Measurements from ENCODE around the gene IRF9.
A peak's percentile ranks its signal among the peaks of the same experiment; 100 is the strongest.

Gene IRF9

DNA sequence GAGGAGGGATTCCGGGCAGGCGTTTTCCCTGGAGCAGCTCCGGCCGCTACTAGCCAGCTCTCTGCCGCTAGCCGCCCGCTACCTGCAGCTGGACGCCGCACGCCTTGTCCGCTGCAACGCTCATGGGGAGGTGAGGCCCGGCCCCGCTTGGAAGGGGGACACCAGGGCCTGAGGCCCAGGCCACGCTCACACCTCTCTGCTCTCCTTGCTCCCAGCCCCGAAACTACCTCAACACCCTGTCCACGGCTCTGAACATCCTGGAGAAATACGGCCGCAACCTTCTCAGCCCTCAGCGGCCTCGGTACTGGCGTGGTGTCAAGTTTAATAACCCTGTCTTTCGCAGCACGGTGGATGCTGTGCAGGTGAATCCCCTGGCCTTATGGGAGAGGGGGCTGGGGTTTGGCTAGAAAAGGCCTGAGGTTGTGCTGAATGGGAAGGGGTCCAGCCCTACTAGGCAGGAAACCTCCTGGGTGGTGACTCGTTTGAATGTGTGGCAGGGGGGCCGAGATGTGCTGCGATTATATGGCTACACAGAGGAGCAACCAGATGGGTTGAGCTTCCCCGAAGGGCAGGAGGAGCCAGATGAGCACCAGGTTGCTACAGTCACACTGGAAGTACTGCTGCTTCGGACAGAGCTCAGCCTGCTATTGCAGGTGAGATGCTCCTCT, 13.2 kb upstream of the IRF9 start:
- DNase-seq (ENCODE audit: low read depth in 2 of 2), result no peak

GRCh38 chr14:24149302-24149969, 11.6 kb upstream of the IRF9 start:
- no peak for DNase-seq (ENCODE audit: low read depth in 2 of 2)

- no peak for DNase-seq (ENCODE audit: low read depth in 2 of 2)
Observed at GRCh38 chr14:24150061-24150460, 11.0 kb upstream of the IRF9 start.

DNA sequence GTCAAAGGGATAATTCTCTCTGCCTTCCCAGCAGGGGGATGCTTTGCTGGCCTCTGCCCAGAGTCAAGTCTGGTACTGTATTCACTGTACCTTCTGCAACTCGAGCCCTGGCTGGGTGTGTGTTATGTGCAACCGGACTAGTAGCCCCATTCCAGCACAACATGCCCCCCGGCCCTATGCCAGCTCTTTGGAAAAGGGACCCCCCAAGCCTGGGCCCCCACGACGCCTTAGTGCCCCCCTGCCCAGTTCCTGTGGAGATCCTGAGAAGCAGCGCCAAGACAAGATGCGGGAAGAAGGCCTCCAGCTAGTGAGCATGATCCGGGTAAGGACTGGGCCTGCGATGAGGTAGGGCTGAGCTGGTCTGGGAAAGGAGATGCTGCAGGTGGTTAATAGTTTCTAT, 10.5 kb upstream of the IRF9 start:
- no peak for DNase-seq (ENCODE audit: low read depth in 2 of 2)

DNA sequence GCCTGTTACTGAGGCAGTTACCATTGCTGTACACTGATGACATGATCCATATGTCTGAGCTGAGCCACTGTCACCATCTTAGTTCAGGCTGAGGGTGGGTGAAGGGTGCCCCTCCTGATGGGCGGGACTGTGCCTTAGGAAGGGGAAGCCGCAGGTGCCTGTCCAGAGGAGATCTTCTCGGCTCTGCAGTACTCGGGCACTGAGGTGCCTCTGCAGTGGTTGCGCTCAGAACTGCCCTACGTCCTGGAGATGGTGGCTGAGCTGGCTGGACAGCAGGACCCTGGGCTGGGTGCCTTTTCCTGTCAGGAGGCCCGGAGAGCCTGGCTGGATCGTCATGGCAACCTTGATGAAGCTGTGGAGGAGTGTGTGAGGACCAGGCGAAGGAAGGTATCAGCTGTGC, 10.1 kb upstream of the IRF9 start:
- no peak for DNase-seq (ENCODE audit: low read depth in 2 of 2)

- no peak for DNase-seq (ENCODE audit: low read depth in 2 of 2)
Observed at GRCh38 chr14:24151404-24152080, 9.5 kb upstream of the IRF9 start.

- no peak for DNase-seq (ENCODE audit: low read depth in 2 of 2)
Observed at GRCh38 chr14:24155100-24155499, 6.0 kb upstream of the IRF9 start.

DNA sequence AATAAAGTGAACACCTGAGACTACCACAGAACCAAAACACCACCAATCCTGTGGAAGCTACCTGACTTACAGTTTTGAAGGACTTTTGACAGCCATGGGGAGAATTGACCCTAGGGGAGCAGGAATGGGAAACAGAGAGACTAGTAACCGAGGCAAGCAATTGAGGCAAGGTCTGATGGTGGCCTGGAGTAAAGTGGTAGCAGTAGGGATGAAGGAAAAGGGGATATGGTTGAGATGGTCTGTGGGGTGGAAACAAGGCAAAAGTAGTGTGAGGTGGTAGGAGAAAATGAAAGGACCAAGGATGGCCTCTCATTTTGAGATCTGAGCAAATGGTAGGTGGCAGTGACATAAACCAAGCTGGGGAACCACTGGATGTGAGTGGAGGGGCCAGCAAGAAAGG, 4.2 kb upstream of the IRF9 start:
- no peak for DNase-seq (ENCODE audit: low read depth in 2 of 2)

GRCh38 chr14:24157331-24157730, 3.7 kb upstream of the IRF9 start:
- no peak for DNase-seq (ENCODE audit: low read depth in 2 of 2)

DNA sequence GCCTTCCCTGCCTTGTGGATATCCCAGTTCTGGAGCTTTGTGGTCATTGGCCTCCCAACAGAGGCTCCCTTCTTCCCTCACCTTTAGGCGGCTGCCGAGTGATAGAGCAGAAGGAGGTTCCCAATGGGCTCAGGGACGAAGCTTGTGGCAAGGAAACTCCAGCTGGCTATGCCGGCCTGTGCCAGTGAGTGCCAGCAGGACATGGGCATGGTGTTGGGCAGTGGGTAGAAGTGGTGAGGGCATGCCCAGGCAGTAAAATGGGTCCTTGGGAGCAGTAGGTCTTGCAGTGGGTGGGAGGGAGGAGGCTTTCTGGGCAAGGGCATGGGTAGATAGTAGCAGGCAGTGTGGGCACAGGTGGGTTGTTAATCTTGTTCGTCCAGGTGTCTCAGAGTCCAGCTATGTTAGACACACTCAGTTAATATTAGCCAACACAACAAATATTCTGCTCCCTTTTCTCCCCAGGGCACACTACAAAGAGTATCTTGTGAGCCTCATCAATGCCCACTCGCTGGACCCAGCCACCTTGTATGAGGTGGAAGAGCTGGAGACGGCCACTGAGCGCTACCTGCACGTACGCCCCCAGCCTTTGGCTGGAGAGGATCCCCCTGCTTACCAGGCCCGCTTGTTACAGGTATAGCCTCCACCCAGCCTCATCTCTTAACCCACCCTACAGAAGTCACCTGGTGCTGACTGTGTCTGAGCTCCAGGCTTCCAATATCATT, 1.1 kb upstream of the IRF9 start:
- DNase-seq (ENCODE audit: low read depth in 2 of 2), result no peak

DNA sequence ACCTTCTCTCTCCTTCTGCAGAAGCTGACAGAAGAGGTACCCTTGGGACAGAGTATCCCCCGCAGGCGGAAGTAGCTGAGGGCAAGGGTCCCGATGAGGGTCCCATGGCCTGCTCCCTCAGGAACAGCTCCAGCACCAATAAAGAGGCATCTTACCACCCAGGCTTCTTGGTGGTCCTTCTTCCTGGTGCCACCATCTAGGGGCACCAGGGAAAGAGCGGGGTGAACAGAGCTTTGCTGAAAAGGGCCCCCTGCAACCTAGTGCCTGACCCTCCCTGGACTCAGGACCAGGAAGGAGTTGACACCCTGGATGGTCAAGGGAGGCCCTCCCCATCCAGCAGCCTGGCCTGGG, 591 bp upstream of the IRF9 start:
- no peak for DNase-seq (ENCODE audit: low read depth in 2 of 2)

GRCh38 chr14:24162093-24162492, 1.0 kb downstream of the IRF9 start:
- no peak for DNase-seq (ENCODE audit: low read depth in 2 of 2)

DNA sequence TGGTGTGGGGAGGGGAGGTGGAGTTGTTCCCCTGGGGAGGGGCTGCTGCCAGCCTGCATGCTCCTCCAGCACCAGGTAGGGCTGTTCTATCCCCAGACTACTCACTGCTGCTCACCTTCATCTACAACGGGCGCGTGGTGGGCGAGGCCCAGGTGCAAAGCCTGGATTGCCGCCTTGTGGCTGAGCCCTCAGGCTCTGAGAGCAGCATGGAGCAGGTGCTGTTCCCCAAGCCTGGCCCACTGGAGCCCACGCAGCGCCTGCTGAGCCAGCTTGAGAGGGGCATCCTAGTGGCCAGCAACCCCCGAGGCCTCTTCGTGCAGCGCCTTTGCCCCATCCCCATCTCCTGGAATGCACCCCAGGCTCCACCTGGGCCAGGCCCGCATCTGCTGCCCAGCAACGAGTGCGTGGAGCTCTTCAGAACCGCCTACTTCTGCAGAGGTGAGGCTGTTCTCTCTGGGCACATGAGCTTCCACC, 3.5 kb downstream of the IRF9 start:
- no peak for DNase-seq (ENCODE audit: low read depth in 2 of 2)

DNA sequence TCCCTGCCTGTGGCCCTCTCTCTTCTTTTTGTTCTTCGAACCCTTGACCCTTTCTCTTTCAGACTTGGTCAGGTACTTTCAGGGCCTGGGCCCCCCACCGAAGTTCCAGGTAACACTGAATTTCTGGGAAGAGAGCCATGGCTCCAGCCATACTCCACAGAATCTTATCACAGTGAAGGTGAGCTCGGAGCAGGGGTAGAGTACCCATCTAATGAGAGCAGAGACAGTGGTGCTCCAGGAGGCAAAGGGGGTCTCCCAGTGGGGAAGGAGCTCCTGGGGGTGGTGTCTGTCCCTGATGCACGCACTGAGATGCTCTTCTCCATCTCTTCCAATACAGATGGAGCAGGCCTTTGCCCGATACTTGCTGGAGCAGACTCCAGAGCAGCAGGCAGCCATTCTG, 4.7 kb downstream of the IRF9 start:
- DNase-seq (ENCODE audit: low read depth in 2 of 2), result no peak

GRCh38 chr14:24167469-24168114, 6.5 kb downstream of the IRF9 start:
- DNase-seq (ENCODE audit: low read depth in 2 of 2), result no peak

- DNase-seq (ENCODE audit: low read depth in 2 of 2), result peak; percentile 70 to 73
Observed at GRCh38 chr14:24171422-24172260, 10.6 kb downstream of the IRF9 start, which contains the start of gene REC8. Gene REC8 (plus strand): TSS chr14:24172080. CDS start chr14:24172553, 473 bp downstream.

GRCh38 chr14:24172261-24172860, 11.3 kb downstream of the IRF9 start:
- DNase-seq (ENCODE audit: low read depth in 2 of 2), result no peak

DNA sequence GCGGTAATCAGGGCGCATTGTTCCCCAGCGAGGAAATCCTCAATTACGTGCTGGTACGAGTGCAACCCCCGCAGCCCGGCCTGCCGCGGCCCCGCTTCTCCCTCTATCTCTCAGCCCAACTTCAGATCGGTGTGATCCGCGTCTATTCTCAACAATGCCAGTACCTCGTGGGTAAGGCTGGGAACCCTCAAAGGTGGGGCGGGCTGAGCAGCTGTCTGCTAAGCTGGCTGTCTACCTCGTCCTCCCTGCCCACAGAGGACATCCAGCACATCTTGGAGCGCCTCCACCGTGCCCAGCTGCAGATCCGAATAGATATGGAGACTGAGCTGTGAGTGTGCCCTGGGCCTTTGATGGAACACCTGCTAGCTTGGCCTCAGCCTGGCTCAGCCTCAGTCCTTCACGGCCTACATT, 11.8 kb downstream of the IRF9 start:
- DNase-seq (ENCODE audit: low read depth in 2 of 2), result no peak

DNA sequence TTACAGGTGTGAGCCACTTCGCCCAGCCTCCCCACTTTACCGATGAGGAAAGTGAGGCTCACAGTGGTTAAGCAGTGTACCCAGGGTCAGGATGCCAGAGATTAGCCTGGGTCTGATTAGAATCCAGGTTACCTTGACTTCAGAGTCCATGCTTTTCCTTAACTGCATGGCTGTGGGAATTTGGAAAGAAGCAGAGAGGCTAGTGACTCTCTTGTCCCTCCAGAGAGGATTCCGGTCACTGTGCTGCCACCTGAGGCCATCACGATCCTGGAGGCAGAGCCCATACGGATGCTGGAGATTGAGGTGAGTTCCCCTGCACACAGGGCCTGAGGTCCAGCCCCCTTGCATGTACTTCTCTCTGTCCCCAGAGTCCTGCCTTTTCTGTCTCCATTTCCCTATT, 15.5 kb downstream of the IRF9 start:
- no peak for DNase-seq (ENCODE audit: low read depth in 2 of 2)

DNA sequence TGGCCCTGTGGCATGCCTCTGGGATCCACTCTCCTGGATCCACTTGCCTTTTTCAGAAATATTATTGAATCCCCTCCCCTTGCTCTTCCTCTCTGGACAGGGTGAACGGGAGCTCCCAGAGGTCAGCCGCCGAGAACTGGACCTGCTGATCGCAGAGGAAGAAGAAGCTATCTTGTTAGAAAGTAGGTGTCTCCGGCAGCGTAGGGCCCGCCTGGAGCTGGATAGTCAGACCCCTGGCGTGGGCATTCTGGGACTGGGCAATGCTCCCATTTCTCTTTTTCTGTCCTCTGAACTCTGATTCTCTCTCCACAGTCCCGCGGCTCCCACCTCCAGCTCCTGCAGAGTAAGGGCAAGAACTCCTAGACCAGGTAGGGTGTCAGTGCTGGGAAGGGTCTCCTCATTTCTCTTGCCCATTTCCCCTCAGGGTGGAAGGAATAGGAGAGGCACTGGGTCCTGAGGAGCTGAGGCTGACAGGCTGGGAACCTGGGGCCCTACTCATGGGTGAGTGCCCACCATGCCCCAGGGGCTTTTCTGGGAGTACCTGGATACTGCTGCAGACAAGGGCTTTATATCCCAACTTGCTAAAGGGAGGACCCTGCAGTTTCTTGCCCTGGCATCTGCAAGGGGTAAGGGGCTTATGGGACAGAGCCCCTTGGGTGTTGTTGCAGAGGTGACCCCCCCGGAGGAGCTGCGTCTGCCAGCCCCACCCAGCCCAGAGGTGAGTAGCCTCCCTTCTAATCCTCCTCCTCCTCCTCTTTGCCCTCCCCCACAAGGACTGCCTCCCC, 16.2 kb downstream of the IRF9 start:
- DNase-seq (ENCODE audit: low read depth in 2 of 2), result no peak

All from fibroblast of skin of left quadriceps (primary cell).